PC-3 (cell line): Measurements from ENCODE around the gene FBN3.

Source experiments
- EZH2 ChIP-seq: fragments of 300-600 bp; sonication (generic); IDR thresholded peaks from one replicate; pipeline ENCODE4 v1.6.1; 2017; ENCODE audit warnings: antibody characterized with exemption, mild to moderate bottlenecking, low read length; ENCODE audit not compliant: unreplicated experiment
- EZH2phosphoT487 ChIP-seq: fragments of 300-600 bp; sonication (generic); IDR thresholded peaks from 2 replicates; pipeline ENCODE4 v1.6.1; 2018; ENCODE audit warnings: mild to moderate bottlenecking, antibody characterized with exemption, low read length, borderline replicate concordance
- TF ChIP-seq, protein P1 (sequence below): fragments of 300-600 bp; sonication (generic); conservative IDR thresholded peaks from 2 replicates; pipeline ENCODE4 v1.5.1; 2017; ENCODE audit warnings: antibody characterized with exemption, low read depth, mild to moderate bottlenecking, low read length

GRCh38 chr19:8120636-8121480 is 28.5 kb downstream of the FBN3 start:
- no peak for TF ChIP-seq EZH2
- TF ChIP-seq, protein P1, sequence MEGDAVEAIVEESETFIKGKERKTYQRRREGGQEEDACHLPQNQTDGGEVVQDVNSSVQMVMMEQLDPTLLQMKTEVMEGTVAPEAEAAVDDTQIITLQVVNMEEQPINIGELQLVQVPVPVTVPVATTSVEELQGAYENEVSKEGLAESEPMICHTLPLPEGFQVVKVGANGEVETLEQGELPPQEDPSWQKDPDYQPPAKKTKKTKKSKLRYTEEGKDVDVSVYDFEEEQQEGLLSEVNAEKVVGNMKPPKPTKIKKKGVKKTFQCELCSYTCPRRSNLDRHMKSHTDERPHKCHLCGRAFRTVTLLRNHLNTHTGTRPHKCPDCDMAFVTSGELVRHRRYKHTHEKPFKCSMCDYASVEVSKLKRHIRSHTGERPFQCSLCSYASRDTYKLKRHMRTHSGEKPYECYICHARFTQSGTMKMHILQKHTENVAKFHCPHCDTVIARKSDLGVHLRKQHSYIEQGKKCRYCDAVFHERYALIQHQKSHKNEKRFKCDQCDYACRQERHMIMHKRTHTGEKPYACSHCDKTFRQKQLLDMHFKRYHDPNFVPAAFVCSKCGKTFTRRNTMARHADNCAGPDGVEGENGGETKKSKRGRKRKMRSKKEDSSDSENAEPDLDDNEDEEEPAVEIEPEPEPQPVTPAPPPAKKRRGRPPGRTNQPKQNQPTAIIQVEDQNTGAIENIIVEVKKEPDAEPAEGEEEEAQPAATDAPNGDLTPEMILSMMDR = no peak
- no peak for TF ChIP-seq EZH2phosphoT487
